ENCODE measurements around the gene FBXL7.

The FBXL7 gene

DNA sequence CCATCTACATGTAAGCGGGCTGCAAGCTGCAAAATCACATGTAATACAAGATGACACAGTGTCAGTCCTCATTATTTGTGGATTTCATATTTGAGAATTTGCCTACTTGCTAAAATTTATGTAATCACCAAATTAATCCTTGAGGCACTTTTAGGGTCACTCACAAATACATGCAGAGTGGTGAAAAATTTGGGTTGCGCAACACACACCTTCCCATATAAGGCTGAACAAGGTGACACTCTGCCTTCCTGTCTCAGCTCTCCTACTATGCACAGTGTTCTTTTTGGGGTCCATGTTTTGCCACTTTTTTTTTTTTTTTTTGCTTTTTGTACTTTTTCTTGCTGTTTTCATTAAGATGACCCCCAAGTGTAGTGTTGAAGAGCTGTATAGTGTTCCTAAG is 111.0 kb downstream of the FBXL7 start:
- no peak for DNase-seq (ENCODE audit: low spot score)
- TF ChIP-seq CTCF (IDR thresholded peaks at IDR 0.05; ENCODE audit: borderline replicate concordance, control extremely low read depth, extremely low read depth, insufficient read depth, missing control alignments), result no peak
- in situ Hi-C loops (cut with MboI; ENCODE audit: low sequenced_read_pairs, unreplicated experiment), result no loop called here

DNA sequence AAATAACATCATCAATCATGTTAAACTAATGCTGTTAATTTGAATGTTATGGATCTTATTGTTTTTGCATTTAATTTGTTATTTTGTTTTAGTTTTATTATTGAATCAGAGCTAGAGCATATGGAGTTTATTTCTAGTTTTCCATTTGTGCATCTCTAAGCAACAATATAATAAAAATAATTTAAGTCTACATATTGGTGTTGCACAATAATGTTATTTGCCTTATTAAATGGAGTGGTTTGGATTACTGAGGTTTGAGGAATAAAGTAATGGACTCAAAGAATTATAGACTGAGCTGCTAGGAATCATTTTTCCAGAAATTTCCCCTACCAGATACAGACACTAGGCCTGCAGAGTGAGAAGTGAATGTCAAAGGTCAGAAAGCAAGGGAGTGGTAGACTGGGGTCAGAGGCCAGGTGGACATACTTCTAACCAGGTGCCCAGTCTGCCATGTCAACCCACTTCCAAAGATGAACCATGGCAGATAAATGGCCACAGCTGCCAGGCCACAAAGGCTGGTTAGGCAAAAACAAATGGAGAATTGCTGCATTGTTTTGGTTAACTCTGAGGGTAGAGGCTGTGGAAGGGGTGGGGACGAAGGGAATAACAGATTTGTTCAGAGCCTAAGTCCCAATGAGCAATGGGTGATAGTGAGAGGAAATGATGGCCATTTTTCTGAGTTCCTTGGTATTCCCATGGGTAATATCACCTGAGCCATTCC is 113.1 kb downstream of the FBXL7 start:
- TF ChIP-seq CTCF (IDR thresholded peaks at IDR 0.05; ENCODE audit: borderline replicate concordance, control extremely low read depth, extremely low read depth, insufficient read depth, missing control alignments), result no peak
- in situ Hi-C loops (cut with MboI; ENCODE audit: low sequenced_read_pairs, unreplicated experiment), result no loop called here
- DNase-seq (ENCODE audit: low spot score), result no peak

GRCh38 chr5:15614679-15615078 is 114.7 kb downstream of the FBXL7 start:
- no peak for TF ChIP-seq CTCF (IDR thresholded peaks at IDR 0.05; ENCODE audit: borderline replicate concordance, control extremely low read depth, extremely low read depth, insufficient read depth, missing control alignments)
- in situ Hi-C loops (cut with MboI; ENCODE audit: low sequenced_read_pairs, unreplicated experiment), result no loop called here
- DNase-seq (ENCODE audit: low spot score), result no peak

GRCh38 chr5:15615859-15616258 is 115.9 kb downstream of the FBXL7 start:
- in situ Hi-C loops (cut with MboI; ENCODE audit: low sequenced_read_pairs, unreplicated experiment), result no loop called here
- no peak for DNase-seq (ENCODE audit: low spot score)
- no peak for TF ChIP-seq CTCF (IDR thresholded peaks at IDR 0.05; ENCODE audit: borderline replicate concordance, control extremely low read depth, extremely low read depth, insufficient read depth, missing control alignments)

DNA sequence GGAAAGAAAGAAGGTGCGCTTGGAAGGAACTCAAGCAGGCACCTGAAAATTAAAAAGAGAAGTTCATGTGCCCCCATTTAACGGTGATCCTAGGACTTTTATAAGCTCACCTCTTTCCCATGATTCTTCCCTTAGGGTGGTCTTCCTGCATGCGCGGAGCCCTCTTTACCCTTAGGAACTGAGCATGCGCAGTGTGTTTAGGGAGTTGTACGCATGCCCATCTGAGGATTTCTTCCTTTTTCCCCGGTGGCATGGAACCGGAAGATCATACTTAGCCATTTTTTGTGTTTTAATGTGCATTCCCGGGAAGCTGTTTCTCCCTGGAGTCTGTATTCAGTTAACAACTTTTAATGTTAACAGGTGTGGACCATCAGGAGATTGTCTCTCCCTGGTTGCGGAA is 119.0 kb downstream of the FBXL7 start:
- TF ChIP-seq CTCF (IDR thresholded peaks at IDR 0.05; ENCODE audit: borderline replicate concordance, control extremely low read depth, extremely low read depth, insufficient read depth, missing control alignments), result no peak
- in situ Hi-C loops (cut with MboI; ENCODE audit: low sequenced_read_pairs, unreplicated experiment), result no loop called here

GRCh38 chr5:15620501-15620900 is 120.5 kb downstream of the FBXL7 start:
- in situ Hi-C loops (cut with MboI; ENCODE audit: low sequenced_read_pairs, unreplicated experiment), result no loop called here
- TF ChIP-seq CTCF (IDR thresholded peaks at IDR 0.05; ENCODE audit: borderline replicate concordance, control extremely low read depth, extremely low read depth, insufficient read depth, missing control alignments), result no peak
- no peak for DNase-seq (ENCODE audit: low spot score)

More for the DNA sequence above, 119.0 kb downstream of the FBXL7 start:
- no peak for DNase-seq (ENCODE audit: low spot score)
